DOHH2 (cell line): ENCODE results near the gene PAX7.

Source experiments
- H3F3A ChIP-seq: fragments of 200-600 bp; sonication (generic), shearing (Covaris generic); 2 replicates; pipeline ENCODE4 v1.6.0; 2016; ENCODE audit warnings: antibody characterized with exemption, mild to moderate bottlenecking; ENCODE audit not compliant: control insufficient read depth, insufficient read depth
- H3K27ac ChIP-seq: fragments of 200-600 bp; sonication (generic); 2 replicates; pipeline ENCODE4 v1.5.1; 2014; ENCODE audit warnings: low read depth, mild to moderate bottlenecking, low read length, moderate library complexity
- H3K27me3 ChIP-seq: fragments of 200-600 bp; sonication (generic); 2 replicates; pipeline ENCODE4 v1.6.1; 2014; ENCODE audit warnings: mild to moderate bottlenecking, low read length, mixed read lengths; ENCODE audit not compliant: control insufficient read depth
- H3K36me3 ChIP-seq: fragments of 200-600 bp; sonication (generic); 2 replicates; pipeline ENCODE4 v1.6.1; 2014; ENCODE audit warnings: mild to moderate bottlenecking, low read length, moderate library complexity, mixed read lengths; ENCODE audit not compliant: control insufficient read depth
- H3K4me1 ChIP-seq: fragments of 200-600 bp; sonication (generic); 2 replicates; pipeline ENCODE4 v1.6.1; 2014; ENCODE audit warnings: mild to moderate bottlenecking, low read length, mixed read lengths; ENCODE audit not compliant: control insufficient read depth
- H3K4me2 ChIP-seq: fragments of 200-600 bp; sonication (generic); 2 replicates; pipeline ENCODE4 v1.6.0; 2014; ENCODE audit warnings: mild to moderate bottlenecking, low read length, moderate library complexity
- H3K4me3 ChIP-seq: fragments of 200-600 bp; sonication (generic); 2 replicates; pipeline ENCODE4 v1.5.1; 2014; ENCODE audit warnings: mild to moderate bottlenecking, low read length, mixed read lengths
- H3K79me2 ChIP-seq: fragments of 200-600 bp; sonication (generic); 2 replicates; pipeline ENCODE4 v1.6.1; 2014; ENCODE audit warnings: mild to moderate bottlenecking, low read length, mixed read lengths; ENCODE audit not compliant: control insufficient read depth
- H3K9me2 ChIP-seq: fragments of 200-600 bp; sonication (generic); replicated peaks from 2 replicates; pipeline ENCODE4 v1.6.1; 2014; ENCODE audit warnings: mild to moderate bottlenecking, low read length, mixed read lengths; ENCODE audit not compliant: control insufficient read depth
- H3K9me3 ChIP-seq: fragments of 200-600 bp; sonication (generic); 2 replicates; pipeline ENCODE4 v1.6.1; 2014; ENCODE audit warnings: antibody characterized with exemption, low read length, mixed read lengths; ENCODE audit not compliant: control insufficient read depth, insufficient read depth
- H4K20me1 ChIP-seq: fragments of 200-600 bp; sonication (generic); 2 replicates; pipeline ENCODE4 v1.6.0; 2014; ENCODE audit warnings: low read depth, mild to moderate bottlenecking, antibody characterized with exemption, low read length, moderate library complexity; ENCODE audit not compliant: control insufficient read depth, insufficient read depth
- EZH2phosphoT487 ChIP-seq: fragments of 200-600 bp; sonication (generic); IDR thresholded peaks from 2 replicates; pipeline ENCODE4 v1.6.1; 2017; ENCODE audit warnings: borderline replicate concordance, mild to moderate bottlenecking, antibody characterized with exemption, low read length, moderate library complexity, mixed read lengths
- TF ChIP-seq, protein P1 (sequence below): fragments of 200-600 bp; sonication (generic); IDR thresholded peaks from one replicate; pipeline ENCODE4 v1.5.1; 2014; ENCODE audit warnings: antibody characterized with exemption, mild to moderate bottlenecking, low read depth, low read length; ENCODE audit not compliant: poor library complexity, severe bottlenecking

PAX7 gene

DNA sequence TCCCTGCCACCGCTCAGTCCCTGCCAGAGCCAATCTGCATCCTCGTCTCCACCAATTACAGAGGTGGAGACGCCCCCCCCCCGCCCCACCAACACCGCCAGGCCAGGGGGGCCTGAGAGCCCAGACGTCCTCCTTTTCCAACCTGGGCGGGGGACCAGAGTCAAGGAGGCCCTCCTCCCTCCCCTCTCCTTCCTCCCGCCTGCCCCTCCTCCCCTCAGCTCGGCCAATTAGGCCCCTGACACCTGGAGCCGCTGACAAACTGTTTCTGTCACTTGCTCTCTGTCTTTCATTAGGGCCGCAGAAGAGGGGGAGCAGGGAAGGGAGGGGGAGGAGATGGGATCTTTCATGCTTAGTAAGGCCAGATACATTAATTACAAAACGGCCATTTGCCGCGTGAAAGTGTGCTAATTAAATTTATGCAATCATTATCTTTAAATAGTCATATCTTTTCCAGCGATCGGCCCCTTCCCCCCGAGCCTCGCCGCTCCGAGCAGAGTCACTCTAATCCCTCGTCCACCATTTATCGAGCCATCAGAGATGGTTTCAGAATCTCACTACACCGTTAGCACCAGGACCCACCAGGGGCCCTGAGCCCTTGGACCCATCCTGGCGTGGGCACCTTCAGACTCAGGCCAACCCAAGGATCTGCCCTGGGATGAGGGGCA, 94.7 kb downstream of the PAX7 start:
- no peaks in the 10 kb centered on the region for H3K4me1 ChIP-seq
- H3K4me2 ChIP-seq, result no peak overlapping the region

GRCh38 chr1:18726368-18726767, 95.7 kb downstream of the PAX7 start:
- no peaks in the 10 kb centered on the region for H3K27me3 ChIP-seq
- no peak overlapping the region for H3K4me3 ChIP-seq
- H3K36me3 ChIP-seq, result no peaks in the 10 kb centered on the region
- H3K27ac ChIP-seq, result no peak overlapping the region
- H3K4me1 ChIP-seq, result no peaks in the 10 kb centered on the region
- no peak for TF ChIP-seq EZH2phosphoT487
- TF ChIP-seq, protein P1, sequence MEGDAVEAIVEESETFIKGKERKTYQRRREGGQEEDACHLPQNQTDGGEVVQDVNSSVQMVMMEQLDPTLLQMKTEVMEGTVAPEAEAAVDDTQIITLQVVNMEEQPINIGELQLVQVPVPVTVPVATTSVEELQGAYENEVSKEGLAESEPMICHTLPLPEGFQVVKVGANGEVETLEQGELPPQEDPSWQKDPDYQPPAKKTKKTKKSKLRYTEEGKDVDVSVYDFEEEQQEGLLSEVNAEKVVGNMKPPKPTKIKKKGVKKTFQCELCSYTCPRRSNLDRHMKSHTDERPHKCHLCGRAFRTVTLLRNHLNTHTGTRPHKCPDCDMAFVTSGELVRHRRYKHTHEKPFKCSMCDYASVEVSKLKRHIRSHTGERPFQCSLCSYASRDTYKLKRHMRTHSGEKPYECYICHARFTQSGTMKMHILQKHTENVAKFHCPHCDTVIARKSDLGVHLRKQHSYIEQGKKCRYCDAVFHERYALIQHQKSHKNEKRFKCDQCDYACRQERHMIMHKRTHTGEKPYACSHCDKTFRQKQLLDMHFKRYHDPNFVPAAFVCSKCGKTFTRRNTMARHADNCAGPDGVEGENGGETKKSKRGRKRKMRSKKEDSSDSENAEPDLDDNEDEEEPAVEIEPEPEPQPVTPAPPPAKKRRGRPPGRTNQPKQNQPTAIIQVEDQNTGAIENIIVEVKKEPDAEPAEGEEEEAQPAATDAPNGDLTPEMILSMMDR, result no peak
- no peaks in the 10 kb centered on the region for H3F3A ChIP-seq
- no peak overlapping the region for H3K4me2 ChIP-seq
- no peaks in the 10 kb centered on the region for H4K20me1 ChIP-seq
- no peaks in the 10 kb centered on the region for H3K9me3 ChIP-seq
- no peaks in the 10 kb centered on the region for H3K79me2 ChIP-seq
- no peaks in the 10 kb centered on the region for H3K9me2 ChIP-seq

More for the DNA sequence above, 94.7 kb downstream of the PAX7 start:
- Histone ChIP-seq H3K36me3 (no peaks in the 10 kb centered on the region), H3K27ac (no peak overlapping the region), H3K9me2 (no peaks in the 10 kb centered on the region), H3F3A (no peaks in the 10 kb centered on the region), H4K20me1 (no peaks in the 10 kb centered on the region), H3K79me2 (no peaks in the 10 kb centered on the region), H3K4me3 (no peak overlapping the region), H3K27me3 (no peaks in the 10 kb centered on the region), H3K9me3 (no peaks in the 10 kb centered on the region)
- TF ChIP-seq, protein P1, result no peak
- no peak for TF ChIP-seq EZH2phosphoT487

GRCh38 chr1:18727956-18728355, 97.3 kb downstream of the PAX7 start:
- no peaks in the 10 kb centered on the region for H3K9me3 ChIP-seq
- TF ChIP-seq, protein P1, result no peak
- no peak for TF ChIP-seq EZH2phosphoT487
- no peak overlapping the region for H3K4me2 ChIP-seq
- no peak overlapping the region for H3K27ac ChIP-seq
- no peaks in the 10 kb centered on the region for H4K20me1 ChIP-seq
- peaks cover 2% of the 10 kb centered on the region; the same call in 1 of the 2 replicates for H3K27me3 ChIP-seq
- no peaks in the 10 kb centered on the region for H3K36me3 ChIP-seq
- H3K4me3 ChIP-seq, result no peak overlapping the region
- no peaks in the 10 kb centered on the region for H3K79me2 ChIP-seq
- H3K4me1 ChIP-seq, result no peaks in the 10 kb centered on the region
- H3K9me2 ChIP-seq, result no peaks in the 10 kb centered on the region
- no peaks in the 10 kb centered on the region for H3F3A ChIP-seq
